H9 (cell line): ENCODE results near the gene UTS2. TPM values are rescaled to one million over a fixed set of nuclear protein-coding genes. Genes with fewer than 3 reads are reported as not detected.

ENCODE experiments used
- DNase-seq: peaks from one replicate; pipeline ENCODE4 v3.0.0-alpha.2; 2017
- H2AFZ ChIP-seq: one replicate; pipeline ENCODE4 v1.6.1; 2013; ENCODE audit warnings: mild to moderate bottlenecking, low read length, control low read depth, moderate library complexity
- H2AK5ac ChIP-seq: 2 replicates; pipeline ENCODE4 v1.6.1; 2013; ENCODE audit warnings: low read length, control low read depth, mixed read lengths; ENCODE audit not compliant: insufficient read length
- H2BK120ac ChIP-seq: one replicate; pipeline ENCODE4 v1.6.1; 2013; ENCODE audit warnings: low read depth, mild to moderate bottlenecking, low read length, control low read depth, inconsistent platforms; ENCODE audit not compliant: poor library complexity, severe bottlenecking
- H2BK12ac ChIP-seq: 2 replicates; pipeline ENCODE4 v1.6.1; 2013; ENCODE audit warnings: low read length, control low read depth, mixed read lengths, low read depth; ENCODE audit not compliant: insufficient read length
- H2BK15ac ChIP-seq: 2 replicates; pipeline ENCODE4 v1.6.1; 2013; ENCODE audit warnings: low read depth, low read length, control low read depth
- H2BK20ac ChIP-seq: one replicate; pipeline ENCODE4 v1.6.1; 2013; ENCODE audit warnings: low read depth, mild to moderate bottlenecking, low read length, control low read depth, inconsistent platforms; ENCODE audit not compliant: poor library complexity, severe bottlenecking
- H2BK5ac ChIP-seq: 2 replicates; pipeline ENCODE4 v1.6.1; 2013; ENCODE audit warnings: low read length, control low read depth, mixed read lengths; ENCODE audit not compliant: insufficient read length
- H3K14ac ChIP-seq: 2 replicates; pipeline ENCODE4 v1.6.1; 2013; ENCODE audit warnings: low read length, control low read depth; ENCODE audit not compliant: insufficient read depth
- H3K18ac ChIP-seq: 2 replicates; pipeline ENCODE4 v1.6.1; 2013; ENCODE audit warnings: low read depth, mild to moderate bottlenecking, mixed read lengths, low read length, control low read depth; ENCODE audit not compliant: insufficient read length
- H3K23ac ChIP-seq: 2 replicates; pipeline ENCODE4 v1.6.1; 2013; ENCODE audit warnings: low read length, control low read depth, mixed read lengths, low read depth; ENCODE audit not compliant: insufficient read length
- H3K23me2 ChIP-seq: 2 replicates; pipeline ENCODE4 v1.6.1; 2013; ENCODE audit warnings: low read depth, mild to moderate bottlenecking, mixed read lengths, low read length, control low read depth; ENCODE audit not compliant: insufficient read length, poor library complexity, severe bottlenecking
- H3K27ac ChIP-seq: 2 replicates; pipeline ENCODE4 v1.5.1; 2013; ENCODE audit warnings: low read length, control low read depth, mixed read lengths, low read depth; ENCODE audit not compliant: insufficient read length
- H3K27me3 ChIP-seq: 2 replicates; pipeline ENCODE4 v1.6.1; 2013; ENCODE audit warnings: low read length, control low read depth, inconsistent platforms; ENCODE audit not compliant: insufficient read depth
- H3K4ac ChIP-seq: 2 replicates; pipeline ENCODE4 v1.6.1; 2013; ENCODE audit warnings: low read depth, mild to moderate bottlenecking, control low read depth, inconsistent platforms, low read length, moderate library complexity
- H3K4me1 ChIP-seq: 2 replicates; pipeline ENCODE4 v1.6.1; 2013; ENCODE audit warnings: low read length, control low read depth, inconsistent platforms; ENCODE audit not compliant: insufficient read depth
- H3K4me2 ChIP-seq: 2 replicates; pipeline ENCODE4 v1.6.1; 2013; ENCODE audit warnings: low read length, control low read depth, mixed read lengths; ENCODE audit not compliant: insufficient read length, insufficient read depth
- H3K56ac ChIP-seq: 2 replicates; pipeline ENCODE4 v1.6.1; 2013; ENCODE audit warnings: low read depth, mild to moderate bottlenecking, mixed read lengths, low read length, control low read depth; ENCODE audit not compliant: insufficient read length
- H3K79me1 ChIP-seq: 2 replicates; pipeline ENCODE4 v1.6.1; 2013; ENCODE audit warnings: low read depth, mild to moderate bottlenecking, moderate library complexity, low read length, control low read depth, inconsistent platforms; ENCODE audit not compliant: insufficient read depth, poor library complexity, severe bottlenecking
- H3K79me2 ChIP-seq: 2 replicates; pipeline ENCODE4 v1.6.1; 2013; ENCODE audit warnings: low read length, control low read depth, inconsistent platforms; ENCODE audit not compliant: insufficient read depth
- H3K9ac ChIP-seq: 2 replicates; pipeline ENCODE4 v1.6.1; 2013; ENCODE audit warnings: low read length, control low read depth, mixed read lengths; ENCODE audit not compliant: insufficient read length; ENCODE audit errors: extremely low read depth
- H3K9me3 ChIP-seq: one replicate; pipeline ENCODE4 v1.6.1; 2013; ENCODE audit warnings: low read depth, low read length, inconsistent platforms; ENCODE audit not compliant: control insufficient read depth
- H3T11ph ChIP-seq: one replicate; pipeline ENCODE4 v1.6.1; 2013; ENCODE audit warnings: mild to moderate bottlenecking, low read length, control low read depth, inconsistent platforms
- H4K20me1 ChIP-seq: one replicate; pipeline ENCODE4 v1.6.1; 2013; ENCODE audit not compliant: control insufficient read depth, insufficient read length, insufficient read depth
- H4K5ac ChIP-seq: 2 replicates; pipeline ENCODE4 v1.6.1; 2013; ENCODE audit warnings: low read depth, mild to moderate bottlenecking, mixed read lengths, low read length, control low read depth; ENCODE audit not compliant: insufficient read length
- H4K8ac ChIP-seq: replicated peaks from 2 replicates; pipeline ENCODE4 v1.6.1; 2013; ENCODE audit warnings: low read length, control low read depth, mixed read lengths, low read depth; ENCODE audit not compliant: insufficient read length
- H4K91ac ChIP-seq: 2 replicates; pipeline ENCODE4 v1.6.1; 2013; ENCODE audit warnings: low read depth, mild to moderate bottlenecking, moderate library complexity, mixed read lengths, low read length, control low read depth; ENCODE audit not compliant: insufficient read length
- H3K27ac Mint-ChIP-seq, 3 experiments: 2 replicates in 2 of 3; 3 replicates in 1 of 3; pipeline ENCODE4 v1.8.0; 2020 to 2021; ENCODE audit warnings: mixed read lengths in 3 of 3, mild to moderate bottlenecking in 1 of 3, moderate library complexity in 1 of 3
- H3K27me3 Mint-ChIP-seq: 2 replicates; pipeline ENCODE4 v1.8.0; 2021; ENCODE audit warnings: low read depth, mild to moderate bottlenecking, moderate library complexity, mixed read lengths
- H3K36me3 Mint-ChIP-seq, 3 experiments: 2 replicates in 2 of 3; 3 replicates in 1 of 3; pipeline ENCODE4 v1.8.0; 2020 to 2021; ENCODE audit warnings: low read depth in 3 of 3, mixed read lengths in 3 of 3; ENCODE audit not compliant: insufficient read depth in 1 of 3
- H3K4me1 Mint-ChIP-seq, 2 experiments: 2 replicates each; pipeline ENCODE4 v1.8.0; 2020; ENCODE audit warnings: mixed read lengths in 2 of 2
- H3K4me3 Mint-ChIP-seq, 2 experiments: 2 replicates in 1 of 2; 3 replicates in 1 of 2; pipeline ENCODE4 v1.8.0; 2020 to 2021; ENCODE audit warnings: mild to moderate bottlenecking in 2 of 2, mixed read lengths in 2 of 2, moderate library complexity in 1 of 2
- H3K9me3 Mint-ChIP-seq, 2 experiments: 2 replicates in 1 of 2; 3 replicates in 1 of 2; pipeline ENCODE4 v1.8.0; 2020; ENCODE audit warnings: mild to moderate bottlenecking in 2 of 2, mixed read lengths in 2 of 2, moderate library complexity in 1 of 2
- WGBS: extraction: QIAGEN DNeasy Blood & Tissue Kit; methylation state at CpG from one replicate; pipeline ENCODE4 v1.1.7; 2013; ENCODE audit warnings: missing lambda C conversion rate, low lambda C conversion rate, mixed read lengths; ENCODE audit not compliant: insufficient read length; ENCODE audit errors: extremely low coverage; 5-methylcytosine and 5-hydroxymethylcytosine counted together
- total RNA-seq: library from RNA; stranded (reverse); gene quantifications from 2 replicates; pipeline ENCODE4 v1.2.1, GENCODE V29; 2021
- TF ChIP-seq, protein P1 (sequence below): fragments of 200-600 bp; sonication (generic); conservative IDR thresholded peaks from 3 replicates; pipeline ENCODE4 v1.8.0; 2021; ENCODE audit warnings: antibody characterized with exemption, mild to moderate bottlenecking

Gene UTS2
- total RNA-seq, 1 experiment from 2014 or later, result not detected

DNA sequence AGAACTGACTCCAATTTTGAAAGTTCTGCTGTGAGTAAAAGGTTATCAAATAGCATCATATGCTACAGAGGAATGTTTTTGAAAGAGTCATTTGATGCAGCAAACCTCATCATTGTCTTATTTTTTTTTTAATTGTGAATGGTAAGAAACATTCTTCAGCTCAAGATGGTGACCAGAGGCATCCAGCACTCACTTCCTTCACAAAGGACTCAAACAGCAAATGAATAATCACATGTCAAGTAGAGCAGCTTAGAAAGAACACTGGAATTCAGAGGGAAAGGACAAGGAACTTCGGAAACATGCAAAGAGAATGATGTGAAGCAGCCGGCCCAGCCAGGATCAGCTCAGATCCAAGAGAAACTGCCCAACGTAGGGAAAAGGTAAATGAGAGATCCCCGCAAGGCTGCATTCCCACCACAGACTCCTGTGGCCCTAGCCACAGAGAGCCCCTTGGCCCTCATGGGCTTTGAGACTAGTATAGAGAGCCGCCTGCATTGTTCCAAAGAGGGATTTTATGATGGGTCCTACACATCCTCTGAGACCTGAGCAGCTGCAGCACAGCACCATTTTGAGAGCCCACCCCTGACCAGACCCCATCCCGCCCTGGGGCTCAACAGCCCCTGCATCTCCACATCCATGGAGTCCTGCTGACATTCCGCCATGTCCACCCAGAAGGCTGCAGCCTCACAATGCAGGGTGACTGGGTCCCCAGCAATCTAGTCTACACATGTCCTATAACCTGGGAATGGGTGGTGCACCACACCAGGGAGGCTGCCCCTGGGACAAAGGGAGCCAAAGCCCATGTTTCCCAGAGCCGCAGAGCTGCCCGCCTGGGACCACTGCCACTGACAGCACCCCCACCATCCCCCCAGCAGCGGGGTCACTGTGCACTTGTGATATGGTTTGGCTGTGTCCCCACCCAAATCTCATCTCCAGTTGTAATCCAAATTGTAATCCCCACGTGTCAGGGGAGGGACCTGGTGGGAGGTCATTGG is 21.2 kb upstream of the UTS2 start:
- no peak for DNase-seq
- WGBS, result no CpG with 5 or more reads among the region's 11 CpGs
- H3K27ac ChIP-seq, result no peak overlapping the region
- H3K23me2 ChIP-seq, result no peaks in the 10 kb centered on the region
- no peaks in the 10 kb centered on the region for H3K4me1 Mint-ChIP-seq
- peaks cover 0 to 3% (median 1%) of the 10 kb centered on the region in 3 experiments; a peak in 2 of 7 replicates for H3K36me3 Mint-ChIP-seq
- no peak overlapping the region for H3K18ac ChIP-seq
- H3K79me2 ChIP-seq, result no peaks in the 10 kb centered on the region
- no peaks in the 10 kb centered on the region for H3K4me1 ChIP-seq
- H3K23ac ChIP-seq, result no peak overlapping the region
- H3K14ac ChIP-seq, result no peak overlapping the region
- H3K9me3 Mint-ChIP-seq, result peaks cover 10 to 14% of the 10 kb centered on the region in 2 experiments
- H4K91ac ChIP-seq, result no peak overlapping the region
- H3K27me3 Mint-ChIP-seq, result peaks cover 4% of the 10 kb centered on the region
- no peak overlapping the region for H2AK5ac ChIP-seq
- no peak overlapping the region for H3K4ac ChIP-seq
- no peak overlapping the region for H3K9ac ChIP-seq
- H4K8ac ChIP-seq, result no peak overlapping the region
- no peak overlapping the region for H2BK120ac ChIP-seq
- H3K4me3 Mint-ChIP-seq, result no peak overlapping the region
- H3K27ac Mint-ChIP-seq, result peak overlapping the region in 1 of 3 experiments; percentile 75; a peak in 2 of 7 replicates
- no peak overlapping the region for H2BK5ac ChIP-seq
- no peak overlapping the region for H3T11ph ChIP-seq
- H2BK15ac ChIP-seq, result no peak overlapping the region
- TF ChIP-seq, protein P1, sequence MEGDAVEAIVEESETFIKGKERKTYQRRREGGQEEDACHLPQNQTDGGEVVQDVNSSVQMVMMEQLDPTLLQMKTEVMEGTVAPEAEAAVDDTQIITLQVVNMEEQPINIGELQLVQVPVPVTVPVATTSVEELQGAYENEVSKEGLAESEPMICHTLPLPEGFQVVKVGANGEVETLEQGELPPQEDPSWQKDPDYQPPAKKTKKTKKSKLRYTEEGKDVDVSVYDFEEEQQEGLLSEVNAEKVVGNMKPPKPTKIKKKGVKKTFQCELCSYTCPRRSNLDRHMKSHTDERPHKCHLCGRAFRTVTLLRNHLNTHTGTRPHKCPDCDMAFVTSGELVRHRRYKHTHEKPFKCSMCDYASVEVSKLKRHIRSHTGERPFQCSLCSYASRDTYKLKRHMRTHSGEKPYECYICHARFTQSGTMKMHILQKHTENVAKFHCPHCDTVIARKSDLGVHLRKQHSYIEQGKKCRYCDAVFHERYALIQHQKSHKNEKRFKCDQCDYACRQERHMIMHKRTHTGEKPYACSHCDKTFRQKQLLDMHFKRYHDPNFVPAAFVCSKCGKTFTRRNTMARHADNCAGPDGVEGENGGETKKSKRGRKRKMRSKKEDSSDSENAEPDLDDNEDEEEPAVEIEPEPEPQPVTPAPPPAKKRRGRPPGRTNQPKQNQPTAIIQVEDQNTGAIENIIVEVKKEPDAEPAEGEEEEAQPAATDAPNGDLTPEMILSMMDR, result no peak
- H2BK20ac ChIP-seq, result no peak overlapping the region
- no peak overlapping the region for H3K4me2 ChIP-seq
- no peak overlapping the region for H4K5ac ChIP-seq
- H2BK12ac ChIP-seq, result no peak overlapping the region
- H3K56ac ChIP-seq, result no peak overlapping the region
- H3K27me3 ChIP-seq, result no peaks in the 10 kb centered on the region
- no peaks in the 10 kb centered on the region for H3K9me3 ChIP-seq
- H4K20me1 ChIP-seq, result no peaks in the 10 kb centered on the region
- H2AFZ ChIP-seq, result no peak overlapping the region
- H3K79me1 ChIP-seq, result no peaks in the 10 kb centered on the region
